WTC11 (cell line): ENCODE data around the gene TPK1. TPM values are rescaled to one million over a fixed set of nuclear protein-coding genes. Genes with fewer than 3 reads are reported as not detected.

Experiments used
- ATAC-seq: fragments of 200-7000 bp; cut with Tn5 transposase; 2 replicates; pipeline ENCODE4 v1.10.0; 2021; ENCODE audit warnings: mild to moderate bottlenecking, moderate library complexity
- CTCF ChIA-PET: fragments of 300-600 bp; sonication (Branson Sonifier 250); formaldehyde crosslinking; loops from one replicate; lab custom pipeline; 2021; ENCODE audit warnings: antibody characterized with exemption; lab: Charles Lee
- POLR2A ChIA-PET: fragments of 350-600 bp; sonication (Branson Sonifier 250); formaldehyde crosslinking; loops from one replicate; lab custom pipeline; 2021; ENCODE audit warnings: antibody characterized with exemption; lab: Charles Lee
- DNase-seq: peaks from one replicate; pipeline ENCODE4 v3.0.0; 2021; ENCODE audit warnings: low spot score
- H3K27ac Mint-ChIP-seq: 2 replicates; pipeline ENCODE4 v1.8.0; 2021; ENCODE audit warnings: mixed read lengths
- H3K27me3 Mint-ChIP-seq: 2 replicates; pipeline ENCODE4 v1.8.0; 2021; ENCODE audit warnings: low read depth, mild to moderate bottlenecking, moderate library complexity, mixed read lengths
- H3K36me3 Mint-ChIP-seq: 2 replicates; pipeline ENCODE4 v1.8.0; 2021; ENCODE audit warnings: mixed read lengths
- H3K4me1 Mint-ChIP-seq: 2 replicates; pipeline ENCODE4 v1.8.0; 2022; ENCODE audit warnings: mixed read lengths
- H3K4me3 Mint-ChIP-seq: 2 replicates; pipeline ENCODE4 v1.8.0; 2021; ENCODE audit warnings: mild to moderate bottlenecking, moderate library complexity, mixed read lengths
- H3K9me3 Mint-ChIP-seq: 2 replicates; pipeline ENCODE4 v1.8.0; 2021; ENCODE audit warnings: mixed read lengths
- EMX1 ChIP-seq: fragments of 250-450 bp; sonication (Bioruptor Pico); IDR thresholded peaks from 2 replicates; pipeline ENCODE4 v1.8.0; 2021; ENCODE audit warnings: mild to moderate bottlenecking
- FOXJ3 ChIP-seq: sonication (generic); formaldehyde crosslinking; IDR thresholded peaks from 2 replicates; pipeline ENCODE4 v1.9.0; 2021; ENCODE audit warnings: missing genetic modification reagents, mild to moderate bottlenecking, borderline replicate concordance
- JAZF1 ChIP-seq: fragments of 250-450 bp; sonication (Bioruptor Pico); IDR thresholded peaks from 2 replicates; pipeline ENCODE4 v1.9.0; 2021; ENCODE audit warnings: moderate library complexity, mild to moderate bottlenecking, inconsistent platforms
- MLX ChIP-seq: sonication (generic); formaldehyde crosslinking; IDR thresholded peaks from 2 replicates; pipeline ENCODE4 v1.8.1; 2023; ENCODE audit warnings: mild to moderate bottlenecking, missing genetic modification reagents, moderate library complexity
- MXD4 ChIP-seq: fragments of 250-450 bp; sonication (Bioruptor Pico); IDR thresholded peaks from 2 replicates; pipeline ENCODE4 v1.8.0; 2021; ENCODE audit warnings: mild to moderate bottlenecking, moderate library complexity, borderline replicate concordance
- NFATC4 ChIP-seq: fragments of 250-450 bp; sonication (Bioruptor Pico); IDR thresholded peaks from 2 replicates; pipeline ENCODE4 v1.9.0; 2021; ENCODE audit warnings: mild to moderate bottlenecking
- PREB ChIP-seq: sonication (generic); formaldehyde crosslinking; IDR thresholded peaks from 2 replicates; pipeline ENCODE4 v1.8.1; 2022; ENCODE audit warnings: mild to moderate bottlenecking, missing genetic modification reagents, moderate library complexity, borderline replicate concordance
- RORB ChIP-seq: fragments of 250-450 bp; sonication (Bioruptor Pico); IDR thresholded peaks from 2 replicates; pipeline ENCODE4 v1.9.0; 2021; ENCODE audit warnings: mild to moderate bottlenecking
- SMAD3 ChIP-seq: sonication (generic); formaldehyde crosslinking; IDR thresholded peaks from 2 replicates; pipeline ENCODE4 v1.8.0; 2022; ENCODE audit warnings: missing genetic modification reagents, mild to moderate bottlenecking, borderline replicate concordance
- SP1 ChIP-seq: sonication (generic); formaldehyde crosslinking; conservative IDR thresholded peaks from 2 replicates; pipeline ENCODE4 v1.8.1; 2022; ENCODE audit warnings: missing genetic modification reagents
- STAT6 ChIP-seq: sonication (generic); formaldehyde crosslinking; conservative IDR thresholded peaks from 2 replicates; pipeline ENCODE4 v1.8.1; 2023; ENCODE audit warnings: mild to moderate bottlenecking, low read depth, missing genetic modification reagents, moderate library complexity
- TEAD1 ChIP-seq: sonication (generic); formaldehyde crosslinking; IDR thresholded peaks from 2 replicates; pipeline ENCODE4 v1.8.0; 2022; ENCODE audit warnings: mild to moderate bottlenecking, missing genetic modification reagents
- TEAD4 ChIP-seq: sonication (generic); formaldehyde crosslinking; IDR thresholded peaks from 2 replicates; pipeline ENCODE4 v1.8.0; 2022; ENCODE audit warnings: mild to moderate bottlenecking, missing genetic modification reagents
- USF1 ChIP-seq: sonication (generic); formaldehyde crosslinking; IDR thresholded peaks from 2 replicates; pipeline ENCODE4 v1.8.0; 2022; ENCODE audit warnings: mild to moderate bottlenecking, missing genetic modification reagents
- USF2 ChIP-seq: sonication (generic); formaldehyde crosslinking; IDR thresholded peaks from 2 replicates; pipeline ENCODE4 v1.8.1; 2023; ENCODE audit warnings: mild to moderate bottlenecking, missing genetic modification reagents, moderate library complexity
- ZNF317 ChIP-seq: sonication (generic); formaldehyde crosslinking; IDR thresholded peaks from 2 replicates; pipeline ENCODE4 v1.8.1; 2023; ENCODE audit warnings: low read depth, mild to moderate bottlenecking, moderate library complexity, missing genetic modification reagents, borderline replicate concordance
- ZNF396 ChIP-seq: fragments of 250-450 bp; sonication (Bioruptor Pico); IDR thresholded peaks from 2 replicates; pipeline ENCODE4 v1.8.0; 2021; ENCODE audit warnings: mild to moderate bottlenecking, moderate library complexity, borderline replicate concordance
- ZNF416 ChIP-seq: fragments of 250-450 bp; sonication (Bioruptor Pico); IDR thresholded peaks from 2 replicates; pipeline ENCODE4 v1.9.0; 2021; ENCODE audit warnings: mild to moderate bottlenecking, inconsistent platforms
- ZNF423 ChIP-seq: fragments of 250-450 bp; sonication (Bioruptor Pico); IDR thresholded peaks from 2 replicates; pipeline ENCODE4 v2.1.2; 2022; ENCODE audit warnings: mild to moderate bottlenecking, moderate library complexity
- total RNA-seq: library from RNA; stranded (reverse); gene quantifications from 3 replicates; pipeline ENCODE4 v1.2.3, GENCODE V29; 2021
- TF ChIP-seq, protein P1 (sequence below): sonication (generic); formaldehyde crosslinking; IDR thresholded peaks from 2 replicates; pipeline ENCODE4 v1.8.1; 2022; ENCODE audit warnings: mild to moderate bottlenecking, moderate library complexity, missing genetic modification reagents

TPK1 gene
- total RNA-seq, 1 experiment from 2014 or later, result 2.7 TPM

GRCh38 chr7:144403102-144403501 lies 432.8 kb downstream of the TPK1 start:
- Mint-ChIP-seq H3K27me3 (no peaks in the 10 kb centered on the region), H3K27ac (no peak overlapping the region; the same call in 1 of the 2 replicates), H3K4me1 (peaks cover 19% of the 10 kb centered on the region), H3K36me3 (no peaks in the 10 kb centered on the region), H3K4me3 (no peak overlapping the region), H3K9me3 (no peaks in the 10 kb centered on the region)
- POLR2A ChIA-PET, result no interaction called here
- CTCF ChIA-PET, result interaction anchor here (0.8 kb wide), 1 partner anchor 17 kb away, joined by 3 read pairs; no protein-coding TSS in a partner anchor
- ATAC-seq (no peak), DNase-seq (no peak)
- TF ChIP-seq TEAD1 (CRISPR knock-in tag), result no peak
- no peak for TF ChIP-seq SP1 (CRISPR knock-in tag)
- no peak for TF ChIP-seq SMAD3 (CRISPR knock-in tag)
- no peak for TF ChIP-seq JAZF1 (CRISPR knock-in tag)
- TF ChIP-seq USF2 (CRISPR knock-in tag), result no peak
- TF ChIP-seq MXD4 (CRISPR knock-in tag), result no peak
- no peak for TF ChIP-seq ZNF423
- no peak for TF ChIP-seq PREB (CRISPR knock-in tag)
- no peak for TF ChIP-seq STAT6
- no peak for TF ChIP-seq FOXJ3 (CRISPR knock-in tag)
- TF ChIP-seq ZNF396 (CRISPR knock-in tag), result no peak
- no peak for TF ChIP-seq RORB (CRISPR knock-in tag)
- no peak for TF ChIP-seq MLX (CRISPR knock-in tag)
- no peak for TF ChIP-seq TEAD4
- TF ChIP-seq EMX1 (CRISPR knock-in tag), result no peak
- no peak for TF ChIP-seq ZNF317 (CRISPR knock-in tag)
- no peak for TF ChIP-seq USF1 (CRISPR knock-in tag)
- TF ChIP-seq, protein P1, sequence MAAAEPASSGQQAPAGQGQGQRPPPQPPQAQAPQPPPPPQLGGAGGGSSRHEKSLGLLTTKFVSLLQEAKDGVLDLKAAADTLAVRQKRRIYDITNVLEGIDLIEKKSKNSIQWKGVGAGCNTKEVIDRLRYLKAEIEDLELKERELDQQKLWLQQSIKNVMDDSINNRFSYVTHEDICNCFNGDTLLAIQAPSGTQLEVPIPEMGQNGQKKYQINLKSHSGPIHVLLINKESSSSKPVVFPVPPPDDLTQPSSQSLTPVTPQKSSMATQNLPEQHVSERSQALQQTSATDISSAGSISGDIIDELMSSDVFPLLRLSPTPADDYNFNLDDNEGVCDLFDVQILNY (CRISPR knock-in tag), result no peak
- no peak for TF ChIP-seq ZNF416 (CRISPR knock-in tag)
- no peak for TF ChIP-seq NFATC4 (CRISPR knock-in tag)
